Sigmoid colon (tissue), 7 donors: ENCODE results near the gene ATP8A1. TPM values are rescaled to one million over a fixed set of nuclear protein-coding genes. Genes with fewer than 3 reads are reported as not detected.
A peak's percentile ranks its signal among the peaks of the same experiment; 100 is the strongest.

Source experiments
- DNase-seq: peaks from one replicate; pipeline ENCODE4 v3.0.0-alpha.2; 2019
- H3K27ac ChIP-seq, 4 donors: fragments of 200-600 bp; sonication (generic); one replicate each; pipeline ENCODE4 v1.5.1; 2016 to 2019; ENCODE audit warnings: mild to moderate bottlenecking in 1 of 4
- H3K27me3 ChIP-seq, 3 donors: fragments of 200-600 bp; sonication (generic); one replicate each; pipeline ENCODE4 v1.5.1; 2019; ENCODE audit warnings: mild to moderate bottlenecking in 1 of 3
- H3K36me3 ChIP-seq, 4 donors: fragments of 200-600 bp; sonication (generic); one replicate each; pipeline ENCODE4 v1.5.1; 2016 to 2019
- H3K4me1 ChIP-seq, 4 donors: fragments of 200-600 bp; sonication (generic); one replicate each; pipeline ENCODE4 v1.5.1; 2017 to 2019
- H3K4me3 ChIP-seq, 4 donors: fragments of 200-600 bp; sonication (generic); one replicate each; pipeline ENCODE4 v1.5.1; 2017 to 2019; ENCODE audit warnings: mild to moderate bottlenecking in 2 of 4, moderate library complexity in 1 of 4
- H3K9me3 ChIP-seq, 4 donors: fragments of 200-600 bp in 3 of 4; sonication (generic) in 3 of 4; one replicate each; pipeline versions ENCODE4 v1.5.1 to v1.6.1; 2013 to 2019
- CTCF ChIP-seq, 4 experiments: fragments of 450-650 bp in 3 of 4; fragments of 200-600 bp in 1 of 4; IDR thresholded peaks; one replicate each; pipeline ENCODE4 v1.5.1; 2016 to 2019; ENCODE audit warnings: antibody characterized with exemption in 4 of 4, mild to moderate bottlenecking in 3 of 4, moderate library complexity in 2 of 4
- EP300 ChIP-seq, 4 donors: sonication (generic); formaldehyde crosslinking; IDR thresholded peaks; one replicate each; pipeline ENCODE4 v1.6.1; 2017; ENCODE audit warnings: antibody characterized with exemption in 4 of 4
- POLR2A ChIP-seq, 2 donors: fragments of 450-650 bp; IDR thresholded peaks; one replicate each; pipeline ENCODE4 v1.6.1; 2016; ENCODE audit warnings: antibody characterized with exemption in 2 of 2, mild to moderate bottlenecking in 2 of 2, moderate library complexity in 2 of 2
- POLR2AphosphoS5 ChIP-seq, 4 donors: sonication (generic); formaldehyde crosslinking; IDR thresholded peaks; one replicate each; pipeline ENCODE4 v1.6.1; 2017; ENCODE audit warnings: antibody characterized with exemption in 4 of 4
- WGBS, 2 donors: extraction: QIAGEN DNeasy Blood & Tissue Kit; methylation state at CpG; one replicate each; pipeline ENCODE4 v1.1.7; 2013; 5-methylcytosine and 5-hydroxymethylcytosine counted together
- intact Hi-C: fragments of 100-400 bp; cut with DNase I; formaldehyde crosslinking; loops from one replicate; pipeline ENCODE4 v1.15.1; 2023
- polyA plus RNA-seq, 3 donors: library from polyadenylated mRNA; stranded (reverse); fragments of 200-250 nt; gene quantifications; one replicate each; pipeline ENCODE4 v1.2.3, GENCODE V29; 2013
- total RNA-seq, 4 donors: library from RNA; depleted of rRNA; stranded (reverse); fragments of >200 nt; gene quantifications; one replicate each; pipeline ENCODE4 v1.1.0, GENCODE V29; 2016
- donor health status: healthy with polysubstance abuse.
- donor health status: Bipolar disorder and iron deficiency.
- donor health status: healthy.

Gene ATP8A1
- total and polyA plus RNA-seq, 7 donors: 2.4 to 19.3 (median 14.5) TPM

GRCh38 chr4:42398171-42398870, 258.6 kb downstream of the ATP8A1 start:
- no peak for TF ChIP-seq EP300 (IDR thresholded peaks at IDR 0.05)
- TF ChIP-seq POLR2A (IDR thresholded peaks at IDR 0.05): no peak
- no peak for TF ChIP-seq CTCF (IDR thresholded peaks at IDR 0.05)
- no peak for TF ChIP-seq POLR2AphosphoS5 (IDR thresholded peaks at IDR 0.05)
- intact Hi-C loops: no loop called here
- H3K36me3 ChIP-seq: no peaks in the 10 kb centered on the region
- WGBS, 2 donors: 1% methylated on average over 60 of the region's 60 CpGs
- no peaks in the 10 kb centered on the region for H3K9me3 ChIP-seq
- peak overlapping the region; percentile 31 to 54 (median 48) for H3K4me3 ChIP-seq
- H3K27me3 ChIP-seq: peaks cover 17 to 70% (median 32%) of the 10 kb centered on the region in 3 donors
- DNase-seq: no peak
- H3K27ac ChIP-seq: peak overlapping the region; percentile 50 to 72 (median 56)
- peaks cover 0 to 28% (median 27%) of the 10 kb centered on the region in 4 donors for H3K4me1 ChIP-seq

DNA sequence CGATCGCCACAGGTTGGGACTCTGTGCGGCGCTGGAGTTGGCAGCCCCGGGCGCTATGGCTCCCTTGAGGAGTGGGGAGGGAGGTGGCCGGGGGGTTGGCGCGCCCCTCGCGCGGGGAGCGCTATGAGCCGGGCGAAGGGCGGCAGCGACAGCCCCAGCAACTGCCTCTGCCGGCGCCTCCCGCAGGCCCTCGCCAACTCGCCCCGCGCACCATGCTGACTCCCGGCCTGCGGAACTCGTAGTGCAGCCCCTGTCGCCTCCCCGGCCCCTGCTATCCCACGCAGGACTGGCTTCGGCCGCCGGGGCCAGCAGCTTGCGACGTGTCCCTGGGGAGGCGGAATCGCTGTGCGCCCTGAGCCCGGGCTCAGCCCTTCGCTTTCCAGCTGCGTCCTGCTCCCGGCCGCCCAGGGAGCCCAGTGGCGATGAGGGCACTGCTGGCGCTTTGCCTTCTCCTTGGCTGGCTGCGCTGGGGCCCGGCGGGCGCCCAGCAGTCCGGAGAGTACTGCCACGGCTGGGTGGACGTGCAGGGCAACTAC, 259.2 kb downstream of the ATP8A1 start:
- H3K36me3 ChIP-seq: no peaks in the 10 kb centered on the region
- H3K4me1 ChIP-seq: peaks cover 0 to 28% (median 27%) of the 10 kb centered on the region in 4 donors
- DNase-seq: no peak
- no peak for TF ChIP-seq POLR2A (IDR thresholded peaks at IDR 0.05)
- no peak for TF ChIP-seq CTCF (IDR thresholded peaks at IDR 0.05)
- no peak for TF ChIP-seq POLR2AphosphoS5 (IDR thresholded peaks at IDR 0.05)
- TF ChIP-seq EP300 (IDR thresholded peaks at IDR 0.05): no peak
- intact Hi-C loops: no loop called here
- peak overlapping the region; percentile 31 to 54 (median 48) for H3K4me3 ChIP-seq
- H3K27me3 ChIP-seq: peaks cover 17 to 67% (median 32%) of the 10 kb centered on the region in 3 donors
- WGBS, 2 donors: 1% methylated on average over 52 of the region's 52 CpGs
- peak overlapping the region; percentile 50 to 72 (median 56) for H3K27ac ChIP-seq
- no peaks in the 10 kb centered on the region for H3K9me3 ChIP-seq

GRCh38 chr4:42396752-42397634, 259.9 kb downstream of the ATP8A1 start, which contains the start of gene SHISA3:
Gene SHISA3 (plus strand): TSS chr4:42397488. CDS start chr4:42398057, 569 bp downstream.
- TF ChIP-seq POLR2AphosphoS5 (IDR thresholded peaks at IDR 0.05): no peak
- no peak for TF ChIP-seq POLR2A (IDR thresholded peaks at IDR 0.05)
- TF ChIP-seq EP300 (IDR thresholded peaks at IDR 0.05): no peak
- TF ChIP-seq CTCF (IDR thresholded peaks at IDR 0.05): no peak
- WGBS, 2 donors: 2 to 4% methylated on average over 61 of the region's 61 CpGs
- H3K36me3 ChIP-seq: no peaks in the 10 kb centered on the region
- DNase-seq: no peak
- intact Hi-C loops: no loop called here
- H3K4me3 ChIP-seq: peak within 1 kb of the TSS; percentile 31 to 54 (median 48)
- peaks cover 17 to 63% (median 32%) of the 10 kb centered on the region in 3 donors for H3K27me3 ChIP-seq
- H3K27ac ChIP-seq: peak within 1 kb of the TSS; percentile 50 to 72 (median 56)
- H3K4me1 ChIP-seq: peaks cover 0 to 28% (median 27%) of the 10 kb centered on the region in 4 donors
- no peaks in the 10 kb centered on the region for H3K9me3 ChIP-seq

DNA sequence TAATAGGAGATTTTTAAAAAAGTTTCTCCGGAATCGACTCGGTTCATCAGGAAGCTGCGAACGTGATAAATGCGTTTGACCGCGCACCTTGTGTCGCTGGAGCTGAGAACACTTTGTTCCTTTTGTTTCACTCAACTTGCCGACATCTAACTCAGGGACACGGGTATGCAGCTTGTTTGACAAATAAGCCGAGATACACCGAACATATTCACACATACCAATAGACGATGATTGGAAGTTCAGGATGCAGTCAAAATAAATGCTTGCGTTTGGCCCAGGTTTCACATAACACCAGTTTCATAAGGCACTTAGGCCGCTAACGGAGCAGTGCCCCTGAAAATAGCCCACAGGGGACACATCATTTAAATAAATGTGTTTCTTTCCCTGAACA, 260.5 kb downstream of the ATP8A1 start:
- Histone ChIP-seq H3K9me3 (no peaks in the 10 kb centered on the region), H3K4me3 (no peak overlapping the region), H3K4me1 (peaks cover 0 to 28% (median 27%) of the 10 kb centered on the region in 4 donors), H3K27ac (no peak overlapping the region), H3K36me3 (no peaks in the 10 kb centered on the region), H3K27me3 (peaks cover 17 to 63% (median 32%) of the 10 kb centered on the region in 3 donors)
- TF ChIP-seq POLR2AphosphoS5 (IDR thresholded peaks at IDR 0.05): no peak
- 13 to 28% methylated on average over 17 of the region's 17 CpGs for WGBS, 2 donors
- DNase-seq: no peak
- intact Hi-C loops: no loop called here
